A549 (cell line): ENCODE measurements around the gene CFAP97. TPM values are rescaled to one million over a fixed set of nuclear protein-coding genes. Genes with fewer than 3 reads are reported as not detected.

Experiments
- ATAC-seq, 2 experiments: fragments of 200-7000 bp in 1 of 2; fragments of >200 bp in 1 of 2; cut with Nextera tagmentation in 1 of 2; cut with Tn5 transposase in 1 of 2; 3 replicates each; pipeline versions ENCODE4 v1.8.0 to v1.9.1; 2018 to 2020; ENCODE audit warnings: mild to moderate bottlenecking in 1 of 2, moderate library complexity in 1 of 2
- CTCF ChIA-PET: fragments of 300-600 bp; sonication (Branson Sonifier 250); formaldehyde crosslinking; extraction: SDS; loops from one replicate; lab custom pipeline; 2021; ENCODE audit warnings: antibody characterized with exemption, inconsistent platforms; lab: Yijun Ruan, JAX
- POLR2A ChIA-PET: fragments of 350-600 bp; formaldehyde crosslinking; extraction: SDS; loops from one replicate; lab custom pipeline; 2021; ENCODE audit warnings: antibody characterized with exemption, inconsistent platforms; lab: Yijun Ruan, JAX
- DNase-seq, 2 experiments: peaks; one replicate each; pipeline versions ENCODE4 v3.0.0 to v3.0.0-alpha.2; 2011 to 2016; ENCODE audit warnings: low read depth in 1 of 2, low spot score in 1 of 2
- FAIRE-seq: peaks from 2 replicates; lab custom pipeline; 2011; peaks lifted over from hg19 to GRCh38; lab: Jason Lieb, UNC
- H3K27ac ChIP-seq, 2 experiments: fragments of >200 bp; sonication (Bioruptor Twin); formaldehyde crosslinking; 3 replicates each; pipeline ENCODE4 v1.5.1; 2016 to 2017
- H3K4me1 ChIP-seq: fragments of >200 bp; sonication (Bioruptor Twin); formaldehyde crosslinking; 3 replicates; pipeline ENCODE4 v1.6.1; 2016
- H3K4me2 ChIP-seq: fragments of >200 bp; sonication (Bioruptor Twin); formaldehyde crosslinking; 3 replicates; pipeline ENCODE4 v1.6.1; 2016
- H3K4me3 ChIP-seq: fragments of >200 bp; sonication (Bioruptor Twin); formaldehyde crosslinking; 3 replicates; pipeline ENCODE4 v1.5.1; 2016
- H3K9me3 ChIP-seq: fragments of >200 bp; sonication (Bioruptor Twin); formaldehyde crosslinking; 3 replicates; pipeline ENCODE4 v1.6.1; 2016
- CEBPB ChIP-seq, 2 experiments: fragments of >200 bp in 1 of 2; sonication (Bioruptor Twin) in 1 of 2; formaldehyde crosslinking in 1 of 2; IDR thresholded peaks; 2 replicates each; pipeline ENCODE4 v1.6.1; 2012 to 2016
- CHD2 ChIP-seq: fragments of 150-350 bp; IDR thresholded peaks from 2 replicates; pipeline ENCODE4 v1.6.1; 2014; ENCODE audit warnings: low read length; ENCODE audit not compliant: partially characterized antibody
- CHD4 ChIP-seq: fragments of 200-600 bp; sonication (generic); IDR thresholded peaks from 2 replicates; pipeline ENCODE4 v1.6.1; 2016; ENCODE audit warnings: antibody characterized with exemption, mild to moderate bottlenecking, borderline replicate concordance
- EHF ChIP-seq: fragments of 250-450 bp; sonication (Bioruptor Pico); IDR thresholded peaks from 2 replicates; pipeline ENCODE4 v1.5.0; 2020; ENCODE audit warnings: mild to moderate bottlenecking
- EHMT2 ChIP-seq: fragments of 200-600 bp; sonication (generic); IDR thresholded peaks from 2 replicates; pipeline ENCODE4 v1.6.1; 2016; ENCODE audit warnings: antibody characterized with exemption, low read depth, mild to moderate bottlenecking, moderate library complexity
- EP300 ChIP-seq, 2 experiments: fragments of >200 bp; sonication (Bioruptor Twin); formaldehyde crosslinking; IDR thresholded peaks; 2 replicates in 1 of 2; 3 replicates in 1 of 2; pipeline ENCODE4 v1.6.1; 2016 to 2017
- FOSB ChIP-seq: fragments of 250-450 bp; sonication (Bioruptor Pico); IDR thresholded peaks from 2 replicates; pipeline ENCODE4 v1.5.0; 2020; ENCODE audit warnings: mild to moderate bottlenecking, moderate library complexity
- HDAC2 ChIP-seq: fragments of 200-600 bp; sonication (generic); IDR thresholded peaks from 2 replicates; pipeline ENCODE4 v1.6.1; 2016
- HEYL ChIP-seq: fragments of 250-450 bp; sonication (Bioruptor Pico); IDR thresholded peaks from 2 replicates; pipeline ENCODE4 v1.8.0; 2021; ENCODE audit warnings: mild to moderate bottlenecking, moderate library complexity
- HOXA7 ChIP-seq: fragments of 250-450 bp; sonication (Bioruptor Pico); IDR thresholded peaks from 2 replicates; pipeline ENCODE4 v1.5.0; 2020; ENCODE audit warnings: mild to moderate bottlenecking, moderate library complexity
- HOXB5 ChIP-seq: fragments of 250-450 bp; sonication (Bioruptor Pico); IDR thresholded peaks from 2 replicates; pipeline ENCODE4 v1.5.0; 2020; ENCODE audit warnings: mild to moderate bottlenecking, moderate library complexity
- MAFK ChIP-seq: fragments of 450-650 bp; IDR thresholded peaks from 2 replicates; pipeline ENCODE4 v1.6.1; 2014; ENCODE audit not compliant: partially characterized antibody
- NPAS2 ChIP-seq: fragments of 250-450 bp; sonication (Bioruptor Pico); IDR thresholded peaks from 2 replicates; pipeline ENCODE4 v1.8.0; 2022; ENCODE audit warnings: mild to moderate bottlenecking, moderate library complexity, borderline replicate concordance
- NR3C1 ChIP-seq: fragments of >200 bp; sonication (Bioruptor Twin); formaldehyde crosslinking; IDR thresholded peaks from 3 replicates; pipeline ENCODE4 v1.6.1; 2017
- RCOR1 ChIP-seq: fragments of 150-350 bp; IDR thresholded peaks from 2 replicates; pipeline ENCODE4 v1.6.1; 2014; ENCODE audit warnings: antibody characterized with exemption, low read length, low read depth
- SMC3 ChIP-seq: fragments of >200 bp; sonication (Bioruptor Twin); formaldehyde crosslinking; IDR thresholded peaks from 3 replicates; pipeline ENCODE4 v1.6.1; 2018; ENCODE audit warnings: inconsistent platforms
- TFCP2L1 ChIP-seq: fragments of 250-450 bp; sonication (Bioruptor Pico); IDR thresholded peaks from 2 replicates; pipeline ENCODE4 v1.5.0; 2021; ENCODE audit warnings: mild to moderate bottlenecking
- TP53 ChIP-seq: fragments of 250-450 bp; sonication (Bioruptor Pico); IDR thresholded peaks from 2 replicates; pipeline ENCODE4 v1.5.0; 2021; ENCODE audit warnings: mild to moderate bottlenecking, moderate library complexity
- USF2 ChIP-seq: fragments of 450-650 bp; IDR thresholded peaks from 2 replicates; pipeline ENCODE4 v1.6.1; 2014; ENCODE audit warnings: antibody characterized with exemption
- ZSCAN20 ChIP-seq: fragments of 250-450 bp; sonication (Bioruptor Pico); IDR thresholded peaks from 2 replicates; pipeline ENCODE4 v1.8.0; 2022; ENCODE audit warnings: mild to moderate bottlenecking, moderate library complexity
- WGBS: methylation state at CpG from one replicate; pipeline ENCODE4 v1.1.6; 2017; ENCODE audit errors: missing lambda C conversion rate; 5-methylcytosine and 5-hydroxymethylcytosine counted together
- polyA plus RNA-seq, 4 experiments: library from polyadenylated mRNA; depleted of rRNA in 3 of 4; stranded (reverse); fragments of >200 nt; fragmentation: RNase III in 1 of 4; extraction: RNeasy Plus Mini Kit Qiagen cat#74134 plus additional on column Dnase treatment in 1 of 4; gene quantifications; 2 replicates in 3 of 4; 3 replicates in 1 of 4; pipeline ENCODE4 v1.2.3, GENCODE V29; 2011 to 2017
- TF ChIP-seq, protein P1 (sequence below): fragments of >200 bp; sonication (Bioruptor Twin); formaldehyde crosslinking; IDR thresholded peaks from 3 replicates; pipeline ENCODE4 v1.6.1; 2016
- TF ChIP-seq, protein P2 (sequence below): fragments of >200 bp; sonication (Bioruptor Twin); formaldehyde crosslinking; IDR thresholded peaks from 2 replicates; pipeline ENCODE4 v1.6.1; 2016
- TF ChIP-seq, protein P3 (sequence below): fragments of >200 bp; sonication (Bioruptor Twin); formaldehyde crosslinking; IDR thresholded peaks from 3 replicates; pipeline ENCODE4 v1.5.1; 2016
- TF ChIP-seq, protein P4 (sequence below): fragments of 250-450 bp; sonication (Bioruptor Pico); IDR thresholded peaks from 2 replicates; pipeline ENCODE4 v1.5.0; 2020; ENCODE audit warnings: low read depth, mild to moderate bottlenecking, moderate library complexity

Gene CFAP97
- polyA plus RNA-seq, 2 of the 4 experiments (the other 2 are of a cell fraction): 15.8 to 48.2 TPM

GRCh38 chr4:185127021-185127925, 76.5 kb downstream of the CFAP97 start (continued):
- TF ChIP-seq HEYL (CRISPR knock-in tag) (no peak), CEBPB (IDR thresholded peaks at IDR 0.05) (no peak), ZSCAN20 (no peak), HDAC2 (no peak), MAFK (no peak), SMC3 (no peak)
- TF ChIP-seq, protein P1, sequence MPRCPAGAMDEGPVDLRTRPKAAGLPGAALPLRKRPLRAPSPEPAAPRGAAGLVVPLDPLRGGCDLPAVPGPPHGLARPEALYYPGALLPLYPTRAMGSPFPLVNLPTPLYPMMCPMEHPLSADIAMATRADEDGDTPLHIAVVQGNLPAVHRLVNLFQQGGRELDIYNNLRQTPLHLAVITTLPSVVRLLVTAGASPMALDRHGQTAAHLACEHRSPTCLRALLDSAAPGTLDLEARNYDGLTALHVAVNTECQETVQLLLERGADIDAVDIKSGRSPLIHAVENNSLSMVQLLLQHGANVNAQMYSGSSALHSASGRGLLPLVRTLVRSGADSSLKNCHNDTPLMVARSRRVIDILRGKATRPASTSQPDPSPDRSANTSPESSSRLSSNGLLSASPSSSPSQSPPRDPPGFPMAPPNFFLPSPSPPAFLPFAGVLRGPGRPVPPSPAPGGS: no peak

- ChIA-PET CTCF (interaction anchor here (0.7 to 3.5 kb wide), 2 partner anchors 11 to 84 kb away, joined by 4 to 11 read pairs; no protein-coding TSS in a partner anchor), POLR2A (no interaction called here)
Observed at GRCh38 chr4:185124006-185124405, 79.8 kb downstream of the CFAP97 start.

More at GRCh38 chr4:185124006-185124405, 79.8 kb downstream of the CFAP97 start:
- H3K9me3 ChIP-seq: no peaks in the 10 kb centered on the region
- H3K4me3 ChIP-seq: no peak overlapping the region
- FAIRE-seq (no peak), DNase-seq (no peak), ATAC-seq (no peak)
- no peak overlapping the region for H3K4me2 ChIP-seq
- H3K4me1 ChIP-seq: no peaks in the 10 kb centered on the region
- no peak overlapping the region for H3K27ac ChIP-seq
- TF ChIP-seq CHD2 (no peak), HEYL (CRISPR knock-in tag) (no peak), USF2 (no peak), TP53 (CRISPR knock-in tag) (no peak), EHMT2 (no peak), FOSB (no peak), NPAS2 (CRISPR knock-in tag) (no peak), CHD4 (no peak), HOXA7 (CRISPR knock-in tag) (no peak), SMC3 (no peak), RCOR1 (no peak), TFCP2L1 (CRISPR knock-in tag) (no peak), HOXB5 (no peak), NR3C1 (no peak), EHF (no peak), EP300 (IDR thresholded peaks at IDR 0.05) (no peak)
- TF ChIP-seq, protein P2, sequence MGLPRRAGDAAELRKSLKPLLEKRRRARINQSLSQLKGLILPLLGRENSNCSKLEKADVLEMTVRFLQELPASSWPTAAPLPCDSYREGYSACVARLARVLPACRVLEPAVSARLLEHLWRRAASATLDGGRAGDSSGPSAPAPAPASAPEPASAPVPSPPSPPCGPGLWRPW: no peak
- TF ChIP-seq, protein P3, sequence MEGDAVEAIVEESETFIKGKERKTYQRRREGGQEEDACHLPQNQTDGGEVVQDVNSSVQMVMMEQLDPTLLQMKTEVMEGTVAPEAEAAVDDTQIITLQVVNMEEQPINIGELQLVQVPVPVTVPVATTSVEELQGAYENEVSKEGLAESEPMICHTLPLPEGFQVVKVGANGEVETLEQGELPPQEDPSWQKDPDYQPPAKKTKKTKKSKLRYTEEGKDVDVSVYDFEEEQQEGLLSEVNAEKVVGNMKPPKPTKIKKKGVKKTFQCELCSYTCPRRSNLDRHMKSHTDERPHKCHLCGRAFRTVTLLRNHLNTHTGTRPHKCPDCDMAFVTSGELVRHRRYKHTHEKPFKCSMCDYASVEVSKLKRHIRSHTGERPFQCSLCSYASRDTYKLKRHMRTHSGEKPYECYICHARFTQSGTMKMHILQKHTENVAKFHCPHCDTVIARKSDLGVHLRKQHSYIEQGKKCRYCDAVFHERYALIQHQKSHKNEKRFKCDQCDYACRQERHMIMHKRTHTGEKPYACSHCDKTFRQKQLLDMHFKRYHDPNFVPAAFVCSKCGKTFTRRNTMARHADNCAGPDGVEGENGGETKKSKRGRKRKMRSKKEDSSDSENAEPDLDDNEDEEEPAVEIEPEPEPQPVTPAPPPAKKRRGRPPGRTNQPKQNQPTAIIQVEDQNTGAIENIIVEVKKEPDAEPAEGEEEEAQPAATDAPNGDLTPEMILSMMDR: no peak
- TF ChIP-seq, protein P4, sequence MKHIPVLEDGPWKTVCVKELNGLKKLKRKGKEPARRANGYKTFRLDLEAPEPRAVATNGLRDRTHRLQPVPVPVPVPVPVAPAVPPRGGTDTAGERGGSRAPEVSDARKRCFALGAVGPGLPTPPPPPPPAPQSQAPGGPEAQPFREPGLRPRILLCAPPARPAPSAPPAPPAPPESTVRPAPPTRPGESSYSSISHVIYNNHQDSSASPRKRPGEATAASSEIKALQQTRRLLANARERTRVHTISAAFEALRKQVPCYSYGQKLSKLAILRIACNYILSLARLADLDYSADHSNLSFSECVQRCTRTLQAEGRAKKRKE (CRISPR knock-in tag): no peak
- TF ChIP-seq, all 56 proteins: peak for 0
- WGBS: 37% methylated on average over 3 of the region's 3 CpGs
